HG03103 (cell line): Measurements from ENCODE around the gene PMEPA1.

Source experiments
- ATAC-seq: cut with Tn5 transposase; IDR thresholded peaks from one replicate; pipeline ENCODE4 v1.9.1; 2021; ENCODE audit warnings: low read depth; ENCODE audit not compliant: unreplicated experiment

Gene PMEPA1

GRCh38 chr20:57680934-57681914 lies 28.6 kb downstream of the PMEPA1 start:
- ATAC-seq: no peak

- ATAC-seq: peak; percentile 51
Measured at GRCh38 chr20:57680131-57680716, 29.6 kb downstream of the PMEPA1 start.

- ATAC-seq: no peak
Measured at GRCh38 chr20:57679113-57679512, 30.7 kb downstream of the PMEPA1 start.

- ATAC-seq: no peak
Measured at GRCh38 chr20:57678340-57678739, 31.5 kb downstream of the PMEPA1 start.

- no peak for ATAC-seq
Measured at GRCh38 chr20:57677584-57677982, 32.2 kb downstream of the PMEPA1 start.

- ATAC-seq: no peak
Measured at GRCh38 chr20:57676589-57677583, 32.9 kb downstream of the PMEPA1 start.

- no peak for ATAC-seq
Measured at GRCh38 chr20:57675773-57676172, 34.0 kb downstream of the PMEPA1 start.

- no peak for ATAC-seq
Measured at GRCh38 chr20:57672953-57673575, 36.8 kb downstream of the PMEPA1 start.

- ATAC-seq: no peak
Measured at GRCh38 chr20:57672164-57672563, 37.7 kb downstream of the PMEPA1 start.

DNA sequence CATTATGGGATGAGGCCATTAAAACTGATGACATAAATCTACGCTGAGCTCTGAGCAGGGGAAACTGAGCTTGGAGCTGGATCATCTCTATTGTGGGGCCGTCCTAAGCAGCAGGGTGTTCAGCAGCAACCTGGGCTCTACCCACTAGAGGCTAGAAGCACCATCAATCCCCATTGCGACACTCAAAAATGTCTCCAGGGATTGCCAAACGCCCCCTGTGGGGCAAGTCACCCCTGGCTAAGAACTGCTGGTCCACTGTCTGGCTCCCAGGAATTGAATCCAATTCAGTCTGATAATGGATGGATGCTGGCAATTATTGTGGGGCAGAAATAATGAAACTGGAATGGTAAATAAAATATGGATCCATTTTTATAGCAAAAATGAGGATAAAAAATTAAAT lies 38.2 kb downstream of the PMEPA1 start:
- no peak for ATAC-seq

- ATAC-seq: no peak
Measured at GRCh38 chr20:57671072-57671391, 38.8 kb downstream of the PMEPA1 start.

DNA sequence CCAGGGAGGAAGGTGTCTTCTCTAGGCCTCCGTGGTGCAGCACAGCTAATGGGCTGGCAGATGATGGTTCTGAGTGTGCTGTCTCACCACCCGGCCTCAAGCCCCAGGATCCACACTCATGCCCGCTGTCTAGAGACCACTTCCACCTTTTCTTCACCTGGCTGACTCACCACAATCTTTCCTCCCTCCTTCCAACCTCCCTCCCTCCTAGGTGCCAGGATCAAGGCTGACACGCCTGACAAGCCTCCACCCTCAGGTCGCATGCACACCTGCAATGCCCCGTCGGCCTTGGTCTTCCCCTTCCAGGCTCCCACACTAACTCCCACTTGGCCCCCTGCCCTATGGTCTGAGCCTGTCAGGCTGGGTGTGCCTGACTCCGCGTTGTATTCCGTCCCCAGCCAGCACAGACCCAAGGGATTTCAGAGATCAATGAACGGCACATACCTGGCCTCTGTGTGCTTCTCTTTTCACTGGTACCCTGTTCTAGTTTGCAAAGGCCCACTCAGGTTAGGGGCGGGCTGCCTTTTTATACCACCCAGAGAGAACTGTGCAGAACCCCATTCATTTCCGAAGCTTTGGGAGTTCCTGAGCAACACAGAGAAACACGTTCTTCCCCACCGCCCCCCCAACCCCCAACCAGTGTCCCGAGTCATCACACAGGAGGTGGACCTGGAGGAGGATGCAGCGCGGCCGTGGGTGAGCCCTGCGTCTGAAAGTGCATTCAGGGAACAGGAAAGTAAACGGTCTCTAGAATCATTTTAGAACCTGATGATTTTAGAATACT lies 39.3 kb downstream of the PMEPA1 start:
- ATAC-seq: no peak

DNA sequence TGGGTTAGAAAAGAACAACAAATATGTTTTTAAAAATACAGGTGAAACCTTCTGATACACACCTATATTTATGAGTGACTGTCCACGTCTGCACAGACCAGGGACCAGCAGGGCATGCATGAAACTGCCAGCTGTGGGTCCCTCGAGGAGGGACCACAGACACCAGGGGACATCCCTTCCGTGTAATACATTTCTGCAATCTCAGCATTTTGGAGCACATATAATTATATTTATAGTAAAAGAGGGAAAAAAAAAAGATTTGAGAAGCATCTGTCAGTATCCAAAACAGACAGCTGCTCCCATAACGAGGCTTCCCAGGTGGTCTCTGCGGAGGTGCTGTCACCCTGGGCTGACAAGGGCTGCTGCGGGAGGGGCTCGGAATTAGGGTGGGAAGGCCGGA lies 40.2 kb downstream of the PMEPA1 start:
- ATAC-seq: no peak

DNA sequence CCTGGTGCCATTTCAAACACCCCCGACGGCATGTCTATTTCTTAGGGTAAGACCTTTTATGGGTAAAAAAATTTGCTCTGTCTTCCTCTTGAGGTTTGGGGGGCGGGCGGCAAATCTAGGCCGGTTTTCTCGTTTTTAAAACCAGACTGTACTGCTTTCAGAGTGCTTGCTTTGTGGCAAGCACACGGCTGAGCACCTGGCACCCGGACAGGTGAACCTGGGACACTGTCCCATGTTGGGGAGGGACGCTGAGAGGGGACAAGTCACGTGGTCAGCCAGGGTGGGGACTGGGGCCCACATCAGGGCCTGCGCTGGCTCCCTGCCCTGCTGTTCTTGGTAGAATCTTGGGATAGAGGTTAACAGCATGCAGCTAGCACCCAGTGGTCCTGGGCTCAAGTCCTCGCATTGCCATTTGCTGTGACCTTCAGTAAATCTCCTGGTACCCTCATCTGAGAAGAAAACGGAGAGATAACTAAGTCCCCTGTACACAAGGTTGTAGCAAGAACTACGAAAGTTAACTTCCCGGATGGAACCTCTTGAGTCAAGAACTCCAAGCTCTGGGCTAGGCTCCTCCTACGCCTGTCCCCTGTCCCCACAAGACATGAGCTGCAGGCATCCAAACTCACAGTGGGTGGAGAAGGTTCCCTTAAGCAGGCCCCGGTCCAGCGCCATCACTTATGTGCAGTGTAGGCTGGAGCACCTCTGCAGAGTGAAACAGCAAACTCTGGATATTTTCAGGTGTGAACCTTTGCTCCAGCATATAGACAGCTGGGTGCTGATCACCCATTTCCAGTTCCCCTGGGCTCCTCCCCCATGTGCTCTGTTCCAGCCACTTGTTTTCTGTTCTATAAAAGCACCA lies 41.7 kb downstream of the PMEPA1 start:
- no peak for ATAC-seq

DNA sequence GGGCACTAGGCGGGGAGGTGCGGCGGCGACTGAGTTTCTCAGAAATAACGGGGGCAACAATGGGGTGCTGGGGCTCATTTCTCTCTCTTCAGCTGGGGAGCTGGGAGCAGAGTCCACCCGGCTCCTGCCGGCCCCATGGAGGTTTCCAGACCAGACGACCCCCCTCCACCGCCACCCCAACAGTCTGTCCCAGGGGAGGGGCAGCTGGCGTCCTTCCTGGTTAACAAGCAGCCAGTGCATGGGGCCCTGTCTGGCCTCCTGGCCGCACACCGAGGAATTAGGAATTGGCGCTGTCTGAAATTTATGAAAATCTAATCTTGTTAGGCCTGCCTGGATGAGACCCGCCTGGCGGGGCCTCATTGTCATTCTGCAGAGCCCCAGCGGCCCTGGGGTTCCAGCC lies 42.4 kb downstream of the PMEPA1 start:
- ATAC-seq: no peak

- no peak for ATAC-seq
Measured at GRCh38 chr20:57666834-57667157, 43.0 kb downstream of the PMEPA1 start.

- ATAC-seq: no peak
Measured at GRCh38 chr20:57666106-57666833, 43.5 kb downstream of the PMEPA1 start.

DNA sequence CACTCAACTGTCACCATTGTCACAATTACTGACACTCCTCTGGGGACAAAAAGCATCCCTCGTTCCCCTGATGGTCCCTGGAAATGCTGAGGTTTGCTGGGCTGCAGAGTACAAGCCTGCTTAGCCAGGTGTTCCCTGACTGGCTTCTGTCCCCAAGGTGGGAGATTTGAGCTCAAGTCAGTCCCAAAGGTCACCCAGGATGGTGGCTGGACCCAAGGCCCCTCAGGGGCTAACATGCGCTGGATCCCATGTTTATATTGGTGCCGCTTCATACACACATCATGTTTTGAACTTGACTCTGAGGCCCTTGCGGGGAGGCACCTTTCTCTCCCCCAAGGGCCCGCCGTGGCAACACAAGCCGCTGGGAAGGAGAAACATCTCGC lies 44.2 kb downstream of the PMEPA1 start:
- no peak for ATAC-seq
